Motor neuron (in vitro differentiated cells): ENCODE data around the gene PRDM2. TPM values are rescaled to one million over a fixed set of nuclear protein-coding genes. Genes with fewer than 3 reads are reported as not detected.

Source experiments
- ATAC-seq, 8 experiments: fragments of 200-7000 bp; cut with Tn5 transposase; replicated peaks in 6 of 8; 2 replicates each; pipeline ENCODE4 v1.8.0; 2021; ENCODE audit warnings: mild to moderate bottlenecking in 8 of 8, moderate library complexity in 8 of 8
- H3K27ac ChIP-seq, 2 donors: fragments of 250-450 bp; sonication (Bioruptor Pico); 2 replicates each; pipeline ENCODE4 v1.9.0; 2021; ENCODE audit warnings: antibody characterized with exemption in 2 of 2, mild to moderate bottlenecking in 2 of 2, moderate library complexity in 1 of 2
- H3K4me1 ChIP-seq, 2 donors: fragments of 250-450 bp; sonication (Bioruptor Pico); replicated peaks in 1 of 2; 2 replicates each; pipeline ENCODE4 v1.6.1; 2021; ENCODE audit warnings: antibody characterized with exemption in 2 of 2, mild to moderate bottlenecking in 2 of 2, moderate library complexity in 1 of 2
- H3K4me3 ChIP-seq, 5 donors: fragments of 250-450 bp; sonication (Bioruptor Pico); 2 replicates each; pipeline ENCODE4 v1.9.0; 2021; ENCODE audit warnings: antibody characterized with exemption in 5 of 5, mild to moderate bottlenecking in 5 of 5, moderate library complexity in 4 of 5
- whole genome bisulfite sequencing, 10 experiments: fragments of 450-650 bp; shearing (Covaris generic); methylation state at CpG; one replicate each; pipeline ENCODE4 v1.0.0; 2022; 5-methylcytosine and 5-hydroxymethylcytosine counted together
- in situ Hi-C, 9 experiments: fragments of 400-800 bp; cut with MboI; loops; one replicate each; pipeline ENCODE4 v1.15.0; 2021; ENCODE audit warnings: low sequenced_read_pairs in 9 of 9, low pct_unique_long_range_greater_than_20kb in 2 of 9; ENCODE audit not compliant: unreplicated experiment in 9 of 9
- total RNA-seq, 8 experiments: library from RNA; unstranded; fragments of 300-600 nt; gene quantifications; 2 replicates each; pipeline versions ENCODE4 v1.2.3 to v1.2.4, GENCODE V29; 2022

Gene PRDM2
- total RNA-seq, 8 experiments from 2014 or later, result 10.9 to 63.9 (median 37.1) TPM

DNA sequence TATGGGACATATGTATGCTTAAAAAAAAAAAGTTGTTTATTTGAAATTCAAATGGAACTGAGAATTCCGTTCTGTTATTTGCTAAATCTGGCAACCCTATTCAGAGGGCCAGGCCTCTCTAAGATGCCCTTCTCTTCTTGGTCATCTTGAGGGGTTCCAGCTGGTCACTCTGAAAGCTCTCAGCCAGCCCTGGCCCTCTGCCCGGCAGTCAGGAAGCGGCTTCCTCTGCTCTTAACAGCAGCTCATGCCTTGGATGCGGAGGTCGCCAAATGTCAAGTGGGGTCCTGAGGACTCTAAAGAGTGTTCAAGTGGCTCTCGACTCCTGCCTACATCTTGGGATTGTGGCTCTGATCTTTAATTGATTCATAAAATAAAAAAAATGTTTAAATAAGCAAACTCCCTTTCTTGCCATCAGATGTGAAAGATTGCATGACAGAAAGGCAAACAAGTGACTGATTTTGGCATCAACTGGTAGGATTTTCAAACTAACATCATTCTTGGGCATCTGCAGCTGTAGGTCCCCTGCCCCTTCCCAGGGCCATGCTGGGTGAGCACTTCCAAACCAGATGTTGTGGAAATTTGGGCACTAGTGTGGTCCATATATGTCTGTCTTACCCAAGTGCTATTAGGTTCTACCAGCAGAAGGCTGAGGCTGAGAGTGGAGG, 130.8 kb downstream of the PRDM2 start:
- in situ Hi-C loops, result loop anchor here in 1 of 9 experiments (5.0 kb wide), 1 partner anchor 127 kb away; no protein-coding TSS in a partner anchor

DNA sequence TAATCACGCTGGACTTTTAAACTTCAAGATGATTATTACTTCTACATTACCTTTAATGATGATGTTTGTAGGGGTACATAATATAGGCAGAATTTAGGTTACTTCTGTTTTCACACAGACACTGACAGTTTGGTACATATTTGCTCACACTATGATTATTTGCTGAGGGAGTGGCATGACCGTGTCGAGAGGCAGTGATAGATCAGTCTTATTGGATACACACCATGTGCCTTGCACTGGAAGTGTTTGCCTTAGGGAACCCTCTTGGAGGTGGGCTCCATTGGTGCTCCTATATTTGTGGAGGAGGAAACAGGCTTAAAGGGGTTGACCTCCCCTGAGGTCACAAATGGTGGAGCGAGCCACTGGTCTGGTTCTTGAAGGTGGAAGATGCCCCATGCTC, 132.1 kb downstream of the PRDM2 start:
- in situ Hi-C loops, result loop anchor here in 1 of 9 experiments (5.0 kb wide), 1 partner anchor 125 kb away; no protein-coding TSS in a partner anchor
- 29 to 100% (median 79%) methylated on average over 1 to 4 of the region's 4 CpGs; no CpG with 5 or more reads in 3 of the 10 experiments for WGBS, 10 experiments
- Histone ChIP-seq H3K4me3 (no peak overlapping the region), H3K4me1 (peaks cover 0 to 3% of the 10 kb centered on the region in 2 donors), H3K27ac (no peak overlapping the region)
- ATAC-seq, result no peak

More for the DNA sequence above, 130.8 kb downstream of the PRDM2 start:
- peaks cover 0 to 3% of the 10 kb centered on the region in 2 donors for H3K4me1 ChIP-seq
- H3K4me3 ChIP-seq, result no peak overlapping the region
- 7 to 85% (median 67%) methylated on average over 1 to 6 of the region's 6 CpGs; no CpG with 5 or more reads in 2 of the 10 experiments for WGBS, 10 experiments
- no peak overlapping the region for H3K27ac ChIP-seq
- no peak for ATAC-seq

DNA sequence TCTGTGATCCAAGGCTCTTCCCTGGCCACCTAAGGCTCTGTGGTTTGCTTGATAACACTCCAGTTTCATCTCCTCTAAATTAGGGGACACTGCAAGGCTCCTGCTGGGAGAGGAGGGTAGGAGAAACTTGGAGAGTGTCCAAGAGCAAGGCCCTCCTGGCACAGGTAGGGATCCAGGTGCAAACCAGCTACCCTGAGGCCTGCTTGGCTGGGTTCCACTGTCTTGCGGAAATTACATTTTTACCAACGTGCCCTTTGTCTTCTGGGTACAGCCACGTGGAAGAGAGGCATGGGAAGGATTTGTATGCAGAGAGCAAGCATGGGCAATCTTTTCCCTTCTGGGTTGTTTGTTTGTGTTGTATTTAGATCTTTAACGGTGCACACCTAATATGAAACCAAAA, 132.5 kb downstream of the PRDM2 start:
- WGBS, 10 experiments, result 40 to 63% (median 51%) methylated on average over 1 to 4 of the region's 4 CpGs; no CpG with 5 or more reads in 5 of the 10 experiments
- Histone ChIP-seq H3K4me3 (no peak overlapping the region), H3K4me1 (peaks cover 0 to 3% of the 10 kb centered on the region in 2 donors), H3K27ac (no peak overlapping the region)
- no peak for ATAC-seq
- in situ Hi-C loops, result loop anchor here in 1 of 9 experiments (5.0 kb wide), 1 partner anchor 125 kb away; no protein-coding TSS in a partner anchor

DNA sequence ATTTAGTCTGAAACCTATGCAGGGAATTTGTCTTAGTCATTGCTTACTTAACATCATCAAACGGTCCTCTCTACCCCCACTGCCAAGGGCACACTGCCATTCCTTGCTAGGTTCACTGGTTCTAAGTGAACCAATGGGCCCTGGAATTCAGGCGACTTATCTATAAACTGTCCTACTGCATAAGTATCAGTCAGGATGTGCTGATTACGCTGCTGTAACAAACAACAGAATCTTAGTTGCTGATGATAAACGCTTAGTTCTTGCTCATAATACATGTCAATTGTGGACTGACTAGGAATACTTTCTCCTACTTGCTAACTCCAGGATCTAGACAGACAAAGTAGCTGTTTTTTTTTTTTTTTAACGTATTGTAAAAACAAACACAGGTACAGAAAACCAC, 136.1 kb downstream of the PRDM2 start:
- WGBS, 10 experiments, result 38 to 88% (median 70%) methylated on average over 2 to 5 of the region's 5 CpGs; no CpG with 5 or more reads in 1 of the 10 experiments
- Histone ChIP-seq H3K4me3 (no peak overlapping the region), H3K4me1 (peaks cover 0 to 6% of the 10 kb centered on the region in 2 donors), H3K27ac (no peak overlapping the region)
- ATAC-seq, result no peak
- in situ Hi-C loops, result no loop called here

DNA sequence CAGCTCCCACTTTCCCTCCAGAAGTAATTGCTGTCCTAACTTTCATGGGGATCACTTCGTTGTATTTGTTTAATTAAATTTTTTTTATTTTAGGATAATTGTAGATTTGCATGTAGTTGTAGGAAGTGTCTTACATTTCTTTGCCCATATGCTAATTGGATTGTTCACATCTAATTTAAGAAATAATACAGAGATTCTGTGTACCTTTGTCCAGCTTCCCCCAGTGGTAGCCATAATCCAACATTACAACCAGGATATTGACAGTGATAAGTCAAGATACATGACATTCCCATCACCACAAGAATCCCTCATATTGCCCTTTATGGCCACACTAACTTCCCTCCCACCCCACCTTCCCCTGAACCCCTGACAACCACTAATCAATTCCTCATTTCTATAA, 136.6 kb downstream of the PRDM2 start:
- peaks cover 0 to 6% of the 10 kb centered on the region in 2 donors for H3K4me1 ChIP-seq
- no peak overlapping the region for H3K4me3 ChIP-seq
- no peak overlapping the region for H3K27ac ChIP-seq
- in situ Hi-C loops, result no loop called here
- 0 to 86% (median 67%) methylated on average over 1 of the region's 1 CpG; no CpG with 5 or more reads in 3 of the 10 experiments for WGBS, 10 experiments
- ATAC-seq, result no peak

DNA sequence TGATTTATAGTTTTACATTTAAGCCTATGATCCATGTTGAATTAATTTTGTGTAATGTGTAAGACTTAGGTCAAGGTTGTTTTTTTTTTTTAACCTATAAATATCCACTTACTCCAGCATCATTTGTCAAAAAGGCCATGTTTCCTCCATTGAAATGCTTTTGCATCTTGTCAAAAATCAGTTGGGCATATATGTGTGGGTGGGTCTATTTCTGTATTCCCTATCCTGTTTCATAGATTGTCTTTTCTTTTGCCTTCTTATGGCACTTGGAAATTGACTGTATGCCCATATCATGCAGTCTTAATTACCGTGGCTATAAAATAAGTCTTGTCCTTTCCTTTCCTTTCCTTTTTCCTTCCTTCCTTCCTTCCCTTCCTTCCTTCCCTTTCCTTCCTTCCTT, 138.2 kb downstream of the PRDM2 start:
- Histone ChIP-seq H3K27ac (no peak overlapping the region), H3K4me3 (no peak overlapping the region), H3K4me1 (peaks cover 0 to 6% of the 10 kb centered on the region in 2 donors)
- 17 to 100% (median 80%) methylated on average over 1 of the region's 1 CpG; no CpG with 5 or more reads in 2 of the 10 experiments for WGBS, 10 experiments
- in situ Hi-C loops, result no loop called here
- ATAC-seq, result no peak

DNA sequence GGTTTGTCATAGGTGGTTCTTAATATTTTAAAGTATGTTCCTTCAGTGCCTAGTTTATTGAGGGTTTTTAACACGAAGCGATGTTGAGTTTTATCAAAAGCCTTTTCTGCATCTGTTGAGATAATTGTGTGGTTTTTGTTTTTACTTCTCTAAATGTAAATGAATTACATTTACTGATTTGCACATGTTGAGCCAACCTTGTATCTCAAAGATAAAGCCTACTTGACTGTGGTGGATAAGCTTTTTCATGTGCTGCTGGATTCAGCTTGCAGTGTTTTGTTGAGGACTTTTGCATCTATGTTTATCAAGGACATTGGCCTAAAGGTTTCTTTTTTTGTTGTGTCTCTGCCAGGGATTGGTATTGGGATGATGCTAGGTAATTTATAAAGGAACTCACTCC, 142.5 kb downstream of the PRDM2 start:
- 53 to 93% (median 83%) methylated on average over 2 of the region's 2 CpGs; no CpG with 5 or more reads in 2 of the 10 experiments for WGBS, 10 experiments

DNA sequence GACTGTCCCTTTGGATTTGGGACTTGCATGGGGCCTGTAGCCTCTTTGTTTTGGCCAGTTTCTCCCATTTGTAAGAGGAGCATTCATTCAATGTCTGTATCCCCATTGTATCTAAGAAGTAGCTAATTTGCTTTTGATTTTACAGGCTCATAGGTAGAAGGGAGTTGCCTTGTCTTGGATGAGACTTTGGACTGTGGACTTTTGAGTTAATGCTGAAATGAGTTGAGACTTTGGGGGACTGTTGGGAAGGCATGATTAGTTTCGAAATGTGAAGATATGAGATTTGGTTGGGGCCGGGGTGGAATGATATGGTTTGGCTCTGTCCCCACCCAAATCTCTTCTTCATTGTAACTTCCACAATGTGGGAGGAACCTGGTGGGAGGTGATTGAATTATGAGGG, 151.7 kb downstream of the PRDM2 start:
- no peak overlapping the region for H3K27ac ChIP-seq
- H3K4me1 ChIP-seq, result no peaks in the 10 kb centered on the region
- no peak overlapping the region for H3K4me3 ChIP-seq
- in situ Hi-C loops, result no loop called here
- 23 to 92% (median 83%) methylated on average over 2 of the region's 2 CpGs; no CpG with 5 or more reads in 5 of the 10 experiments for WGBS, 10 experiments
- ATAC-seq, result no peak

More for the DNA sequence above, 142.5 kb downstream of the PRDM2 start:
- no peak for ATAC-seq
- no peak overlapping the region for H3K27ac ChIP-seq
- in situ Hi-C loops, result no loop called here
- no peak overlapping the region for H3K4me3 ChIP-seq
- peaks cover 0 to 6% of the 10 kb centered on the region in 2 donors for H3K4me1 ChIP-seq

DNA sequence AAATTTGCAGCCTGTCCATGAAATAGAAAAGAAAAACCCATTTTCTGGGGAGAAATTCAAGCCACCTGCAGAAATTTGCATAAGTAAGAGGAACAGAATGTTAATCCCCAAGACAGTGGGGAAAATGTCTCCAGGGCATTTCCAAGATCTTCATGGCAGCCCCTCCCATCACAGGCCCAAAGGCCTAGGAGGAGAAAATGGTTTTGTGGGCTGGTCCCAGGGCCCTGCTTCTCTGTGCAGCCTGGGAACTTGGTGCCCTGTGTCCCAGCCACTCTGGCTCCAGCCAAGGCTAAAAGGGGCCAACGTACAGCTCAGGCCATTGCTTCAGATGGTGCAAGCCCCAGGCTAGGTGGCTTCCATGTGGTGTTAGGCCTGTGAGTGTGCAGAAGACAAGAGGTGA, 155.6 kb downstream of the PRDM2 start:
- Histone ChIP-seq H3K4me1 (no peaks in the 10 kb centered on the region), H3K4me3 (no peak overlapping the region), H3K27ac (no peak overlapping the region)
- no peak for ATAC-seq
- WGBS, 10 experiments, result 0 to 80% (median 42%) methylated on average over 1 of the region's 1 CpG; no CpG with 5 or more reads in 6 of the 10 experiments
- in situ Hi-C loops, result no loop called here

DNA sequence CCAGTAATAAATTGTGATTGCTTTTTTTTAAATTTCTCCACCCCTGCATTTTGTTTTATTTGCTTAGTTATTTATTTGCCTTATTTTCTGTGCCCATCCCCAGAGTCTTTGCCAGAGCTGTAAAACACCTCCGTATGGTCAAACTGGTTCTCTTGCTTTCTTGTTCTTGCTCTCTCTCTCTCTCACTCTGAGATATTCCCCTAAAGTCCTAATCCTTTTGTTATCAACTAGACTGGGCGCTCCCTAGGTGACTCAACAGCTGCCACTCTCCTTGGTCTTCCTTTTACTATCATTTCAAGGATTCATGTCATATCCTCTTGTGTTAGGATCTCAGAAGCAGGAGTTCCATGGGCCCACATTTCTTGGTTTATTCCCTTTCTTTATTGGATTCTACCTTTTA, 160.0 kb downstream of the PRDM2 start:
- 24 to 80% (median 60%) methylated on average over 2 of the region's 2 CpGs for WGBS, 10 experiments
- Histone ChIP-seq H3K4me1 (no peaks in the 10 kb centered on the region), H3K27ac (no peak overlapping the region), H3K4me3 (no peak overlapping the region)
- ATAC-seq, result no peak
- in situ Hi-C loops, result no loop called here

DNA sequence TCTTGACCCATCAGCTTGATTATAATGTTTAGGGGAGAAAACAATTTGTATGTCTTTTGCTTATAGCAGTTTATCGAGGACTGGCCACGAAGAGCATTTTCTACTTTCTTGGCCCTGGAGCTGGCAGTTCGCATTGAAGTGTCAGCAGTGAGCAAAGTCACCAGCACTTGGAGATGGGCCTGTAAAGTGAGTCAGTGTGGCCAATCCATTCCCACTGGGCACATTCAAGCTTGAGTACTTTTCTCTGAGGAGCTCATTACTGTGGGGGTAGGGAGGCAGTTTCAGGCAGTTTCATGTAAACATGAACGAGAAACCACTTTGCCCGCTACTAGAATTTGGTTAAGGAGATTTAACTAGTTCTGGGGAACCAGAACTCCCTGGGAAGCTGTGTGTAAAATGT, 164.8 kb downstream of the PRDM2 start:
- in situ Hi-C loops, result no loop called here
- no peak overlapping the region for H3K27ac ChIP-seq
- H3K4me1 ChIP-seq, result peaks cover 10 to 18% of the 10 kb centered on the region in 2 donors
- no peak overlapping the region for H3K4me3 ChIP-seq
- 0 to 90% (median 84%) methylated on average over 1 to 5 of the region's 5 CpGs; no CpG with 5 or more reads in 1 of the 10 experiments for WGBS, 10 experiments
- no peak for ATAC-seq

DNA sequence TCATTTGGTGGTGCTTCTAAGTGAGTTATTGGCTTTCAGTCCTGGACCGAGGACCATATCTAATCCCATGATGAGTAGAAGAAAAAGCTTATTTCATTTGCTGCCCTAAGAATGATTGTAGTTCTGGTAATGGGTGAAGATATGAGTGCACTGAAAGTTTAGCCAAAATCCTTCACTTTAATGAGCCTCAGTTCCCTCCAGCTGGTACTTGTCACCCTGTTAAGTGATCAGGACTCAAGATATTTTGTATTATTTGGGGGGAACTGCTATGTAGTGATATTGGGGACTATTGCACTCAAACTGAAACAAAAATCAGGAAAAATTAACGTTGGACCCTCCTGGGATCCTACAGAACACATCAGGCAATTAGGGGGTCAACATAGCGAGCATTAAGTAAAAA, 165.9 kb downstream of the PRDM2 start:
- in situ Hi-C loops, result no loop called here
- WGBS, 10 experiments, result 0 to 73% (median 63%) methylated on average over 1 to 3 of the region's 3 CpGs; no CpG with 5 or more reads in 3 of the 10 experiments
- Histone ChIP-seq H3K4me3 (no peak overlapping the region), H3K27ac (no peak overlapping the region), H3K4me1 (peaks cover 10 to 18% of the 10 kb centered on the region in 2 donors)
- no peak for ATAC-seq

DNA sequence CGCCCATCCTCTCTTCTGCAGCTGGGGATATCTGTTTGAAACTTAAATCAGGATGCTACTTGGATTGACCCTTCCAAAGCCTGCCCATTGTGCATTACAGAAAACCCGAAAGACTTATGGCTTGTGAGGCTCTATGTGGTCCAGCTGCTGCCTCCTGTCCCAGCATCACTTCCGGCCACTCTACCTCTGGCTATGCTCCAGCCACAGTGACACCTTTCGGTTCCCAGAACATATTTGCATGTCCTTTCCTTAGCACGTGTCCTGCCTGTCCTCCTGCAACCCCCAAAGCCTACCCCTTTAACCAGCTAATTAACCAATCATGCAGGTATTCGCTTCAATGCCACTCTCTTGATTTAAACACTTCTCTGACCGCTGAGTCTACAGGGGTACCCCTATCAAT, 167.6 kb downstream of the PRDM2 start:
- in situ Hi-C loops, result no loop called here

More for the DNA sequence above, 167.6 kb downstream of the PRDM2 start:
- Histone ChIP-seq H3K27ac (peak overlapping the region in 1 of 2 donors; percentile 28), H3K4me3 (no peak overlapping the region), H3K4me1 (peaks cover 21 to 30% of the 10 kb centered on the region in 2 donors)
- WGBS, 10 experiments, result 4 to 87% (median 60%) methylated on average over 1 to 7 of the region's 7 CpGs; no CpG with 5 or more reads in 1 of the 10 experiments
- peak in 3 of 8 experiments; percentile 14 to 73 (median 33) for ATAC-seq
